GM21528 (cell line): ENCODE measurements around the gene FAM43B.

ENCODE experiments used
- ATAC-seq: cut with Tn5 transposase; IDR thresholded peaks from one replicate; pipeline ENCODE4 v1.9.1; 2021; ENCODE audit warnings: mild to moderate bottlenecking, moderate library complexity; ENCODE audit not compliant: unreplicated experiment, low FRiP score

FAM43B gene

DNA sequence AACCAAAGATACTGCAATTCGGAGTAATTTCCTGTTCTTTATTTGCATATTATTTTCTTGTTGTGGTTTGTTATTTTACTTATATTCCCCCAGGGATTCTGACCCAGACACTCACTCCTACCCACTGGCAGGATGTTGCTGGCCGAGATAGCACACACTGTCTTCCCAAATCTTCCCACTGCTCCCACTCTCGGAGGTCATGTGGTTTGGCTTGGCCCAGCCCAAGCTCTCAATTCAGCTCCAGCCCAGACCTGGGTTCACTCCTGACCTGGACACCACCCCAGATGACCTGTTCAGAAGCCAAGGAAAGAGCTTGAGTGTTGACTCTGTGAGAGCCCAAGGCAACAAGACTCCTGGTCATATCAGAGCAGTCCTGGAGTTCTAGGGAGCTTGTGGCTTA is 1.2 kb upstream of the FAM43B start:
- ATAC-seq, result no peak

- no peak for ATAC-seq
These were observed 514 bp downstream of the FAM43B start for GRCh38 chr1:20552728-20553445.

GRCh38 chr1:20555025-20555757 is 2.8 kb downstream of the FAM43B start:
- no peak for ATAC-seq

- ATAC-seq, result no peak
These were observed 3.4 kb downstream of the FAM43B start for GRCh38 chr1:20555758-20556120.

DNA sequence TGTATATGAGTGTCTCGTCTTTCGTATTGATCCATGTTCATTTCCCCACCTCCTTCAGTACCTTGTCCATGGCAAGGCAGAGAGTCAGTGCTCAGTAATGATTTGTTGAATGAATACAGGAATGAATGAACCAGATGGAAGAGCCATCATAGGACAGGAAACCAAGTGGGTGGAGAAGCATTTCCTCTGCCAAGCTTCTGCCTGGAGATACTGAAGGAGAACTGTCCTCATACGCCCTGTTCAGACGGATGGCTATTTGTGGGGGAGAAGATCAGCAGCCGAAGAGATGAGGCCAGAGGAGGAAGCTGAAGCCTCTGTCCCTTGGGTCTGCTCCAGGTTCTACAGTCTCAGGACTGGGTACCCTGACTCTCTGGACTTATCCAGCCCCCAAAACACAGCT is 5.8 kb downstream of the FAM43B start:
- no peak for ATAC-seq

GRCh38 chr1:20560966-20561365 is 8.6 kb downstream of the FAM43B start:
- no peak for ATAC-seq

GRCh38 chr1:20565234-20565633 is 12.9 kb downstream of the FAM43B start:
- ATAC-seq, result no peak

DNA sequence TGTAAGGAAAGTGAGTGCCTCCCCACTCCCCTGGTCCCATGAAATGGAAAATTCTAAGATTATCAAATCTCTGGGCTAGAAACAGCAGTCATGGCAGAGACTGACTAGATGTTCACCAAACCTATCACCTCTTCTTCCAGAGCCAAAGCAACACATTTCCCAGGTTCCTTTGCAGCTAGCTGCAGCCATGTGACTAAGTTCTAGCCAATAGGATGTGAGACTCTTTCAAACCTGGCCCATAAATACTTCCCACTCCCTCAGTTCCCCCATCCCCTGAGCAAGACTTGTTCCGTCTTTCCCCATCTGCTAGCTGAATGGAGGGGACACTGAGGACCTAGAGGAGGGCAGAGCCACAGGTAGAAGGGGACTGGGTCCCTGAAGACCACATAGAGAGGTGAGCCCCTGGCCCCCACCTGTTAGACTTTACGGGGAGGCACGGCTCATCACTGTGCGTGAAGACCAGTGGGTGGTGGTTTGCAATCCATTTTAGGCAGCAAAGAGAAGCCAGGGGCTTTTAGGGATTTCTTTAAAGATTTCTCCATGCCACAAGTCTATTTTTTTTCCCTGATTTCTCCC is 17.2 kb downstream of the FAM43B start:
- ATAC-seq, result no peak

GRCh38 chr1:20571427-20571826 is 19.1 kb downstream of the FAM43B start:
- no peak for ATAC-seq

GRCh38 chr1:20573987-20574386 is 21.6 kb downstream of the FAM43B start:
- no peak for ATAC-seq

DNA sequence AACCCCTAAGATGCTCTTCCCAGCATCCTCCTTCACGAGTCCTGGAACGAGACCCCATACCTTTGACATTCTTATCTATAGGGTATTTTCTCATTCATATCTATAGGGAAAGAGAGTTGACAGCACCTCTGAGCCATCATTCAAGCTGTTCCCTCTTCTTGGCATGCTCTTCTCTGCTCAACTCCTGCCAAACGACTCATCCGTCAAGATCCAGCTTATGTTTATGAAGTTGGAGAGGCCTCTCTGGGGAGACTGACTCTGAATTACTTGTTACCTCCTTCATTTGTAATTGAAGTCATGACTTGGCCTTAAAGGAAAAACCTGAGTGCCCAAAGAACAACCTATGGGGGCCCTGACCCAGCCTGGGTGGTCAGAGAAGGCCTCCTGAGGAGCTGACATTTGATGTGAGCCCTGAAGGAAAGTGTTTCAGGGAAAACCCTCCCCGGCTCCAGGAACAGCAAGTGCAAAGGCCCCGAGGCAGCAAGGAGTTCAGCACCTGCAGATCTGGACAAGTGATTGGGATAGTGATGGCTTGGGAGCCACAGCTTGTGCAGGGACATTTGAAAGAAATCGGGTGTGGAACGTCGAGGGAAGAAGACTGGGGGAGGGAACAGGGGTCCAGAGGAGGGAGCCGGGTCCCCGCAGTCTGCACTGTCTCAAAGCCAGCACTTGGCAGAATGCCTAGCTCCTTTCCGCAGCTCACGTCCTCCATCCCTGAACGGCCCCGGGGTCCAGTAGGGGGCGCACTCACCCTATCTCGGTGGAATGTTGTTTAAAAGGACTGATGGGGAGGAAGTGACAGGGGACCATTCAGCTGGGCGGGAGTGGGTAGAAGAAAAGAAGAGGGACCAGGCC is 22.5 kb downstream of the FAM43B start:
- no peak for ATAC-seq

- no peak for ATAC-seq
These were observed 23.4 kb downstream of the FAM43B start for GRCh38 chr1:20575541-20576336.

DNA sequence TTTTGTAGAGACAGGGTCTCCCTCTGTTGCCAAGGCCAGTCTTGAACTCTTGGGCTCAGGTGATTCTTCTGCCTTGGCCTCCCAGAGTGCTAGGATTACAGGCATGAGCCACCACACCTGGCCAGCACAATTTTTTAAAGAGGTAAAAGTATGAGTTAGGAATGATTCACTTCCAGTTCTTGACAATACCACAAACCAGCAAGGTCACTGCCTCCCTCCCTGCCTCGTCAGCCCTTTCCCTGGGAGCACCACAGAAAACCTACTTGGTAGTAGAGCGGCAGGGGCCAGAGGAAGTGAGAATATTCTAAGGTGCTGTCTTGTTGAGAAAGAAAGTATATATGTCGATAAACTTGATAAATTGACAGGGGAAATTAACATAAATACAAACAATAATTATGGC is 25.7 kb downstream of the FAM43B start:
- ATAC-seq, result no peak

DNA sequence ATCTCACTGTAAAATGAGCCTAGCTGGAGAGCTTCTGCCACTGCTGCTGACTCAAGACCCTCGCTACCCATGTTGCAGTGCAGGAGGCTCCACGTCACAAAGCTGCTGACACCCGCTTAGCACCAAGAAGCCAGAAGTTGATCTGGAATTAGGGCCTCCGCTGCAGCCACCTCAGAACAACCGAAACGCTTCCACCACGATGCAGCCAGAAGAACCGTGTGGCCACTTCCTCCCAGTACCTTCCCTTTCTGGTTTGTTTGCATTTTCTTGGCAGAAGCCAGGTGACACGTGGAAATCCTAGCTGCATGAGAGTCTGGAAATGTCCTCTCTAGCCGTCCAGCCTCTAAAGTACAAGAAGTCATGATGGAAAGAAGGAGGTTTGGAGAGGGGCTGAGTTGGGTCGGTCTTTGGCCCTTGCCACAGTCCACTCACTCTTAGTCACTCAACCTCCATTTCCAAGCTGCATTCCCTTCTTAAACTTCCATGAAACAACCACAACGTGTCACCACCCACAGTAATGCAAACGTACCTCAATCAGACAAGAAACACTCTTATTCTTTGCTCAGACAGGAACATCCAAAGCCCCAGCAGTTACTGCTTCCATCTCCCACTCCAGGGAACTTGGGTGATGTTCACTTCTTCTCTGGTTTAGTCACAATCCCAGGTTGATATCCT is 26.5 kb downstream of the FAM43B start:
- no peak for ATAC-seq

DNA sequence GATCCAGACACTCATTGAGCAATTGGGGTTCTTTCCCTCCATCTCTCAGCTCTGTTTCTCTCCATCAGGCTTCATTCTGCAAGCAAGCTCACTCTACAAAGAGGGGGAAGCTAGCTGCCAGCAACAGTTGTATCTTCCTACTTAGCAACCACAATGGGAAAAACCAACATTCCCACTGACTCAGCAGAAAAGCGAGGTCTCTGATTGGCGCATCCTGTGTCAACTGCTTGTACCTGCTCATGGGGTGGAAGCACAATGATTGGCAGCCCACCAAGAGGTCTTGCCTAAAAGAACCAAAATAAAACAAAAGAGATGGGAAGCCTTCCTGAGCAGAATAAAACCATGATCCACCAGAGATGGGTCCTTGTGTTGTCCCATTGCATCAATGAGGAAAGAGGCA is 32.5 kb downstream of the FAM43B start:
- no peak for ATAC-seq

DNA sequence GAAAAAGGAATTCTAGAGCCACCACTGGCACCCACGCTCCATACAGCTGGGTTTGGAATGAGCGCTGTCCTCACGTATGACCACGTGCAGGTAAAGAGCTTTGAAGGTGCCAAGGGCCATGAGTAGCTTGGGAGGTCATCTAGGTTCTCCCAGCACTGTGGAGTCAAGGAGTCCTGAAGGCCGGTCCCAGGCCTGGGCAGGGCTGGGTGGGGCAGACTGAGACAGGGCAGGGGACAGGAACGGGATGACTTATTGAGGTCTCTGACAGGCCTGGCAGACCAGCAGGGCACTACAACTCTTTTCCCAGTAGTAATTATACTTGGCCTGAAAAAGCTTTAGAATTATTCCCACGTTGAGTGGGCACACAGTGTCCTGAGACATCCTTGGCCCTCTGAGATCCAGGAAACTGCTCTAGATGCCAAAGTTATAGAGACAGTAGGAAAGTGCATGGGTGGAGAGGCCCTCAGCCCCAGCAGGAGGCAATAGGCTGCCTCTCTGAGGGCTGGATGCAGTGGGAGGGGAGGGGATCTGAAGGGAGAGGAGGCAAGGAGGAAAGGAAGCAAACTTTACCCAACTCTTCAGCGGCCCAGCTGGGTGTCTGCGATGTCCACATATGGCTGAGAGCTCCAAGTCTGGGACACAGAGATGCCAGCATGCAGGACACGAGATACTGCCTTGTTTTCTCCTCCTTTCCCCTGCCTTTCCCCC is 34.7 kb downstream of the FAM43B start:
- no peak for ATAC-seq

GRCh38 chr1:20587661-20588053 is 35.3 kb downstream of the FAM43B start:
- ATAC-seq, result no peak

DNA sequence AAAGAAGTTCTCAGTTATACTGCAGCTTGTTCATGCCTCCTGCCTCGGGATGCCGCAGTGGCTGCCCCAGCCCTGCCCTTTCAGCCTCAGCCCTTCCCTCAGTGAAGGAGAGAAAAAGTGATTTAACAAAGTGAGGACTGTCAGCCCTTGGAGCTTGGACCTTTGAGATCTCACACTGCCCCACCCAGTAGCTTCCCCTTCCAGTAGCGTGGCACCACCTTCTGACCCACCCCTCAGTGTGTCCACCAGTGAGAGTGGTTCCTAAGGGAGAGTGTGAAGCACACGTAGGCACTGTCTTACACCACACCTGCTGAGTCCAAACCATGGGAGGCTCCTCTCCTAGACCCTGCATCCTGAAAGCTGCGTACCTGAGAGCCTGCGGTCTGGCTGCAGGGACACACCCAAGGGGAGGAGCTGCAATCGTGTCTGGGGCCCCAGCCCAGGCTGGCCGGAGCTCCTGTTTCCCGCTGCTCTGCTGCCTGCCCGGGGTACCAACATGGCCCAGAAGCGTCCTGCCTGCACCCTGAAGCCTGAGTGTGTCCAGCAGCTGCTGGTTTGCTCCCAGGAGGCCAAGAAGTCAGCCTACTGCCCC is 36.4 kb downstream of the FAM43B start, which contains the start of gene CDA:
CDA (plus strand) TSS at position 464 of the 592 bp plus-strand sequence; CDS start at position 497, 33 bp downstream.
- no peak for ATAC-seq
